ENCODE data around the gene TYROBP.
A peak's percentile ranks its signal among the peaks of the same experiment; 100 is the strongest.
"Not testable (repeated sequence)": the region's sequence is repeated elsewhere in the genome, so short reads cannot be mapped to it uniquely, and the experiment has no call there.

The TYROBP gene

DNA sequence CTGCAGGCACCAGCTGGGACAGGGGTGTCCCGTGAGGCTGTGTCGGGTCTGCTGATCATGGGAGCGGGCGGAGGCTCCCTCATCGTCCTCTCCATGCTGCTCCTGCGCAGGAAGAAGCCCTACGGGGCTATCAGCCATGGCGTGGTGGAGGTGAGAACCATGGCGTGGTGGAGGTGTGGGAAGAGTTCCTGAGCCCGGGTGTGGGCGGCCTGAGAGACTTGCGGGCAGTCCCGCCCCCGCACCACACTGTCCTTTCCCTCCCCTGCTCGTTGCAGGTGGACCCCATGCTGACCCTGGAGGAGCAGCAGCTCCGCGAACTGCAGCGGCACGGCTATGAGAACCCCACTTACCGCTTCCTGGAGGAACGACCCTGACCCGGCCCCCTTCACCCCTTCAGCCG, 29.0 kb downstream of the TYROBP start:
- Histone ChIP-seq H3K27me3 (replicated peaks in 2 of 5; ENCODE audit: control insufficient read depth in 4 of 5, insufficient read depth in 5 of 5, low read length in 4 of 5) (peaks cover 3 to 24% (median 11%) of the 10 kb centered on the region in 5 experiments), H3K27ac (ENCODE audit: insufficient read depth in 1 of 2, low read depth in 1 of 2, low read length in 2 of 2, poor library complexity in 1 of 2, severe bottlenecking in 2 of 2) (no peak overlapping the region), H3K4me1 (ENCODE audit: control extremely low read depth in 1 of 4, control insufficient read depth in 4 of 4, insufficient read depth in 4 of 4, low read length in 3 of 4) (peaks cover 0 to 3% (median 1%) of the 10 kb centered on the region in 4 experiments), H3K36me3 (ENCODE audit: control insufficient read depth in 4 of 4, insufficient read depth in 4 of 4, low read length in 3 of 4) (no peaks in the 10 kb centered on the region), H3K4me3 (ENCODE audit: control insufficient read depth in 1 of 7, extremely low read depth in 1 of 7, insufficient read depth in 4 of 7, low read depth in 2 of 7, low read length in 6 of 7) (no peak overlapping the region), H3K9me3 (ENCODE audit: control extremely low read depth in 1 of 5, control insufficient read depth in 4 of 5, insufficient read depth in 2 of 5, low read depth in 1 of 5, low read length in 4 of 5) (no peaks in the 10 kb centered on the region)
- DNase-seq: no peak
- ChIA-PET POLR2A (no interaction called here), CTCF (interaction anchor here (1.5 to 7.0 kb wide), 2 partner anchors 54 to 94 kb away, joined by 3 to 106 read pairs; no protein-coding TSS in a partner anchor)
- 53% methylated on average over 18 of the region's 23 CpGs for whole genome bisulfite sequencing (ENCODE audit: insufficient coverage)

DNA sequence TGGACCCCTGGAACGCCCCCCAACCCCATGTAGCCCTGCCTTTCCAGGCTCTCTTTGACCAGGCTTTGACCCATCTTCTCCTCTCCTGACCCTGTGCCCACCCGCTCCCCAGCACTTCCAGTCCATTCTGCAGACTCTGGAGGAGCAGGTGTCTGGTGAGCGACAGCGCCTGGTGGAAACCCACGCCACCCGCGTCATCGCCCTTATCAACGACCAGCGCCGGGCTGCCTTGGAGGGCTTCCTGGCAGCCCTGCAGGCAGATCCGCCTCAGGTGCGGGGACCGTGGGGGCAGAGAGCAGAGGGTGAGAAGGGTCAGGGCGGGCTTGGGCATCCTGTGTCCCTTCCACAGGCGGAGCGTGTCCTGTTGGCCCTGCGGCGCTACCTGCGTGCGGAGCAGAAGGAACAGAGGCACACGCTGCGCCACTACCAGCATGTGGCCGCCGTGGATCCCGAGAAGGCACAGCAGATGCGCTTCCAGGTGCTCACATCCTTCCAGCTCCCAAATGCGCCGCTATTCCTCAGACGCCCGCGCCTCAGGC, 33.6 kb downstream of the TYROBP start:
- peaks cover 0 to 9% (median 6%) of the 10 kb centered on the region in 4 experiments for H3K4me1 ChIP-seq (ENCODE audit: control extremely low read depth in 1 of 4, control insufficient read depth in 4 of 4, insufficient read depth in 4 of 4, low read length in 3 of 4)
- H3K4me3 ChIP-seq (ENCODE audit: control insufficient read depth in 1 of 7, extremely low read depth in 1 of 7, insufficient read depth in 4 of 7, low read depth in 2 of 7, low read length in 6 of 7): no peak overlapping the region
- ChIA-PET POLR2A (no interaction called here), CTCF (no interaction called here)
- H3K27ac ChIP-seq (ENCODE audit: insufficient read depth in 1 of 2, low read depth in 1 of 2, low read length in 2 of 2, poor library complexity in 1 of 2, severe bottlenecking in 2 of 2): no peak overlapping the region
- WGBS (ENCODE audit: insufficient coverage): 95% methylated on average over 26 of the region's 32 CpGs
- peaks cover 3 to 43% (median 14%) of the 10 kb centered on the region in 5 experiments for H3K27me3 ChIP-seq (replicated peaks in 2 of 5; ENCODE audit: control insufficient read depth in 4 of 5, insufficient read depth in 5 of 5, low read length in 4 of 5)
- DNase-seq: no peak
- no peaks in the 10 kb centered on the region for H3K9me3 ChIP-seq (ENCODE audit: control extremely low read depth in 1 of 5, control insufficient read depth in 4 of 5, insufficient read depth in 2 of 5, low read depth in 1 of 5, low read length in 4 of 5)
- H3K36me3 ChIP-seq (ENCODE audit: control insufficient read depth in 4 of 4, insufficient read depth in 4 of 4, low read length in 3 of 4): no peaks in the 10 kb centered on the region

DNA sequence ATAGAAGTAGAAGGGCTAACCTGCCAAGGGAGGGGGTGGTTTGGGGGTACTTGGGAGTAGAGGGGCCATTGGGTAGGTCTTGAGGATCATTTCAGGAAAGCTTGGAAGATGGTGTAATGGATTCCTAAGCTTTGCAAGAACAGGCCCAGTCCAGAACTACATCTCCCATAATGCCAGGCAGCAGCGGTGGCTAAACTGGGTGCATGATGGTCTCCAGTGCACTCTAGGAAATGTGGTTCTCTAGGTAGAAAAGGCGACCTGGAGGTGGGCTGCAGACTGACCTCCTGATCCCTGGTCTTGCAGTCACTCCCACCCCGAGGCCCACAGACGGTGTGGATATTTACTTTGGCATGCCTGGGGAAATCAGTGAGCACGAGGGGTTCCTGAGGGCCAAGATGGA, 35.9 kb downstream of the TYROBP start:
- DNase-seq: no peak
- peaks cover 3 to 50% (median 21%) of the 10 kb centered on the region in 5 experiments for H3K27me3 ChIP-seq (replicated peaks in 2 of 5; ENCODE audit: control insufficient read depth in 4 of 5, insufficient read depth in 5 of 5, low read length in 4 of 5)
- WGBS (ENCODE audit: insufficient coverage): 100% methylated on average over 5 of the region's 5 CpGs
- no peak overlapping the region for H3K4me3 ChIP-seq (ENCODE audit: control insufficient read depth in 1 of 7, extremely low read depth in 1 of 7, insufficient read depth in 4 of 7, low read depth in 2 of 7, low read length in 6 of 7)
- H3K9me3 ChIP-seq (ENCODE audit: control extremely low read depth in 1 of 5, control insufficient read depth in 4 of 5, insufficient read depth in 2 of 5, low read depth in 1 of 5, low read length in 4 of 5): no peaks in the 10 kb centered on the region
- no peaks in the 10 kb centered on the region for H3K36me3 ChIP-seq (ENCODE audit: control insufficient read depth in 4 of 4, insufficient read depth in 4 of 4, low read length in 3 of 4)
- POLR2A ChIA-PET: no interaction called here
- H3K27ac ChIP-seq (ENCODE audit: insufficient read depth in 1 of 2, low read depth in 1 of 2, low read length in 2 of 2, poor library complexity in 1 of 2, severe bottlenecking in 2 of 2): no peak overlapping the region
- peaks cover 0 to 22% (median 15%) of the 10 kb centered on the region in 4 experiments for H3K4me1 ChIP-seq (ENCODE audit: control extremely low read depth in 1 of 4, control insufficient read depth in 4 of 4, insufficient read depth in 4 of 4, low read length in 3 of 4)
- CTCF ChIA-PET: no interaction called here

DNA sequence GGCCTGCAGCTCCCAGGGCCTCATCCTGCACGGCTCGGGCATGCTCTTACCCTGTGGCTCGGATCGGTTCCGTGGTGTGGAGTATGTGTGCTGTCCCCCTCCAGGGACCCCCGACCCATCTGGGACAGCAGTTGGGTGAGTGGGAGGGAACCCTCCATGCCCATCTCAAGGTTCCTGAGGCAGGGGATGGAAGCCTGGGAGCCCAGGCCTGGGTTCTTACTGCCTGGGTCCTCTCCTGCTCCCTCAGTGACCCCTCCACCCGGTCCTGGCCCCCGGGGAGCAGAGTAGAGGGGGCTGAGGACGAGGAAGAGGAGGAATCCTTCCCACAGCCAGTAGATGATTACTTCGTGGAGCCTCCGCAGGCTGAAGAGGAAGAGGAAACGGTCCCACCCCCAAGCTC, 36.5 kb downstream of the TYROBP start:
- no peak for DNase-seq
- ChIA-PET POLR2A (no interaction called here), CTCF (no interaction called here)
- H3K9me3 ChIP-seq (ENCODE audit: control extremely low read depth in 1 of 5, control insufficient read depth in 4 of 5, insufficient read depth in 2 of 5, low read depth in 1 of 5, low read length in 4 of 5): no peaks in the 10 kb centered on the region
- no peaks in the 10 kb centered on the region for H3K36me3 ChIP-seq (ENCODE audit: control insufficient read depth in 4 of 4, insufficient read depth in 4 of 4, low read length in 3 of 4)
- WGBS (ENCODE audit: insufficient coverage): 20% methylated on average over 1 of the region's 12 CpGs
- peaks cover 0 to 22% (median 15%) of the 10 kb centered on the region in 4 experiments for H3K4me1 ChIP-seq (ENCODE audit: control extremely low read depth in 1 of 4, control insufficient read depth in 4 of 4, insufficient read depth in 4 of 4, low read length in 3 of 4)
- H3K27ac ChIP-seq (ENCODE audit: insufficient read depth in 1 of 2, low read depth in 1 of 2, low read length in 2 of 2, poor library complexity in 1 of 2, severe bottlenecking in 2 of 2): no peak overlapping the region
- no peak overlapping the region for H3K4me3 ChIP-seq (ENCODE audit: control insufficient read depth in 1 of 7, extremely low read depth in 1 of 7, insufficient read depth in 4 of 7, low read depth in 2 of 7, low read length in 6 of 7)
- H3K27me3 ChIP-seq (replicated peaks in 2 of 5; ENCODE audit: control insufficient read depth in 4 of 5, insufficient read depth in 5 of 5, low read length in 4 of 5): peaks cover under 1 to 56% (median 24%) of the 10 kb centered on the region in 5 experiments

GRCh38 chr19:35870798-35871197, 37.3 kb downstream of the TYROBP start:
- no peak overlapping the region for H3K4me3 ChIP-seq (ENCODE audit: control insufficient read depth in 1 of 7, extremely low read depth in 1 of 7, insufficient read depth in 4 of 7, low read depth in 2 of 7, low read length in 6 of 7)
- H3K27me3 ChIP-seq (replicated peaks in 2 of 5; ENCODE audit: control insufficient read depth in 4 of 5, insufficient read depth in 5 of 5, low read length in 4 of 5): peaks cover 0 to 64% (median 27%) of the 10 kb centered on the region in 5 experiments
- H3K4me1 ChIP-seq (ENCODE audit: control extremely low read depth in 1 of 4, control insufficient read depth in 4 of 4, insufficient read depth in 4 of 4, low read length in 3 of 4): peaks cover 0 to 22% (median 15%) of the 10 kb centered on the region in 4 experiments
- H3K9me3 ChIP-seq (ENCODE audit: control extremely low read depth in 1 of 5, control insufficient read depth in 4 of 5, insufficient read depth in 2 of 5, low read depth in 1 of 5, low read length in 4 of 5): no peaks in the 10 kb centered on the region
- H3K27ac ChIP-seq (ENCODE audit: insufficient read depth in 1 of 2, low read depth in 1 of 2, low read length in 2 of 2, poor library complexity in 1 of 2, severe bottlenecking in 2 of 2): no peak overlapping the region
- CTCF ChIA-PET: no interaction called here
- WGBS (ENCODE audit: insufficient coverage): 76% methylated on average over 9 of the region's 12 CpGs
- POLR2A ChIA-PET: no interaction called here
- no peak for DNase-seq
- H3K36me3 ChIP-seq (ENCODE audit: control insufficient read depth in 4 of 4, insufficient read depth in 4 of 4, low read length in 3 of 4): no peaks in the 10 kb centered on the region

- H3K4me1 ChIP-seq (ENCODE audit: control extremely low read depth in 1 of 4, control insufficient read depth in 4 of 4, insufficient read depth in 4 of 4, low read length in 3 of 4): peaks cover 0 to 22% (median 15%) of the 10 kb centered on the region in 4 experiments
- CTCF ChIA-PET: interaction anchor here (0.9 kb wide), 1 partner anchor 51 kb away, joined by 4 read pairs; no protein-coding TSS in a partner anchor
- POLR2A ChIA-PET: interaction anchor here (0.6 kb wide), 1 partner anchor 308 kb away, joined by 4 read pairs; no protein-coding TSS in a partner anchor
- H3K9me3 ChIP-seq (ENCODE audit: control extremely low read depth in 1 of 5, control insufficient read depth in 4 of 5, insufficient read depth in 2 of 5, low read depth in 1 of 5, low read length in 4 of 5); H3K36me3 ChIP-seq (ENCODE audit: control insufficient read depth in 4 of 4, insufficient read depth in 4 of 4, low read length in 3 of 4); H3K27ac ChIP-seq (ENCODE audit: insufficient read depth in 1 of 2, low read depth in 1 of 2, low read length in 2 of 2, poor library complexity in 1 of 2, severe bottlenecking in 2 of 2); DNase-seq: not testable (repeated sequence)
- peak overlapping the region in 3 of 7 experiments; percentile 2 to 43 (median 24) for H3K4me3 ChIP-seq (ENCODE audit: control insufficient read depth in 1 of 7, extremely low read depth in 1 of 7, insufficient read depth in 4 of 7, low read depth in 2 of 7, low read length in 6 of 7)
- WGBS (ENCODE audit: insufficient coverage): 36% methylated on average over 25 of the region's 26 CpGs
- H3K27me3 ChIP-seq (replicated peaks in 2 of 5; ENCODE audit: control insufficient read depth in 4 of 5, insufficient read depth in 5 of 5, low read length in 4 of 5): peaks cover 0 to 69% (median 27%) of the 10 kb centered on the region in 5 experiments
These were observed 37.9 kb downstream of the TYROBP start for GRCh38 chr19:35870124-35870736.

Data from common myeloid progenitor, CD34-positive (primary cell).